B cell (primary cell): ENCODE measurements around the gene PRICKLE2. TPM values are rescaled to one million over a fixed set of nuclear protein-coding genes. Genes with fewer than 3 reads are reported as not detected.

Source experiments
- ATAC-seq: fragments of 200-7000 bp; cut with Tn5 transposase; one replicate; pipeline ENCODE4 v1.10.0; 2021; ENCODE audit warnings: low read depth, mild to moderate bottlenecking, moderate number of reproducible peaks, moderate library complexity
- CTCF ChIA-PET: fragments of 350-600 bp; sonication (Branson Sonifier 250); formaldehyde crosslinking; loops from one replicate; lab custom pipeline; 2021; ENCODE audit warnings: antibody characterized with exemption, inconsistent platforms; lab: Charles Lee
- POLR2A ChIA-PET: fragments of 350-600 bp; sonication (Branson Sonifier 250); formaldehyde crosslinking; loops from one replicate; lab custom pipeline; 2021; ENCODE audit warnings: antibody characterized with exemption; lab: Charles Lee
- DNase-seq: peaks from one replicate; pipeline ENCODE4 v3.0.0; 2013
- H2AFZ ChIP-seq: 2 replicates; pipeline ENCODE4 v1.6.1; 2012; ENCODE audit warnings: mild to moderate bottlenecking, low read depth, low read length; ENCODE audit not compliant: insufficient read depth, poor library complexity, severe bottlenecking
- H3K27ac ChIP-seq, 2 donors: 1 replicate in 1 of 2; 2 replicates in 1 of 2; pipeline ENCODE4 v1.5.1; 2012 to 2013; ENCODE audit warnings: low read length in 2 of 2, mild to moderate bottlenecking in 2 of 2, moderate library complexity in 1 of 2
- H3K27me3 ChIP-seq, 4 experiments: fragments of 200-600 bp in 1 of 4; sonication (generic) in 1 of 4; replicated peaks in 1 of 4; 1 replicate in 2 of 4; 2 replicates in 2 of 4; pipeline versions ENCODE4 v1.6.1 to v1.7.0; 2013 to 2016; ENCODE audit warnings: low read length in 3 of 4, mild to moderate bottlenecking in 2 of 4, mixed read lengths in 1 of 4, moderate library complexity in 1 of 4; ENCODE audit not compliant: insufficient read depth in 4 of 4, control insufficient read depth in 3 of 4; ENCODE audit errors: control extremely low read depth in 1 of 4
- H3K36me3 ChIP-seq, 2 experiments: replicated peaks in 1 of 2; 1 replicate in 1 of 2; 2 replicates in 1 of 2; pipeline versions ENCODE4 v1.6.1 to v1.7.1; 2013; ENCODE audit warnings: low read length in 1 of 2; ENCODE audit not compliant: insufficient read depth in 2 of 2, control insufficient read depth in 1 of 2; ENCODE audit errors: control extremely low read depth in 1 of 2, extremely low read depth in 1 of 2
- H3K4me1 ChIP-seq, 2 donors: fragments of 200-600 bp in 1 of 2; sonication (generic) in 1 of 2; 1 replicate in 1 of 2; 2 replicates in 1 of 2; pipeline versions ENCODE4 v1.5.1 to v1.6.1; 2013 to 2017; ENCODE audit warnings: low read length in 2 of 2; ENCODE audit not compliant: control insufficient read depth in 2 of 2, insufficient read depth in 2 of 2
- H3K4me2 ChIP-seq: replicated peaks from 2 replicates; pipeline ENCODE3; 2012; ENCODE audit warnings: mild to moderate bottlenecking, low read depth, low read length; ENCODE audit not compliant: poor library complexity, severe bottlenecking
- H3K4me3 ChIP-seq, 5 experiments: fragments of 200-600 bp in 1 of 5; sonication (generic) in 1 of 5; 1 replicate in 3 of 5; 2 replicates in 2 of 5; pipeline versions ENCODE4 v1.5.1 to v1.7.0; 2011 to 2016; ENCODE audit warnings: low read length in 4 of 5, mild to moderate bottlenecking in 4 of 5, low read depth in 2 of 5, control low read depth in 1 of 5, moderate library complexity in 1 of 5; ENCODE audit not compliant: insufficient read depth in 1 of 5; ENCODE audit errors: control extremely low read depth in 1 of 5, extremely low read depth in 1 of 5
- H3K79me2 ChIP-seq: fragments of 200-600 bp; sonication (generic); one replicate; pipeline ENCODE4 v1.6.0; 2016; ENCODE audit warnings: low read length; ENCODE audit not compliant: control insufficient read depth, insufficient read depth
- H3K9ac ChIP-seq: fragments of 200-600 bp; sonication (generic); 2 replicates; pipeline ENCODE4 v1.6.1; 2017; ENCODE audit warnings: mild to moderate bottlenecking, low read length, moderate library complexity
- H3K9me3 ChIP-seq, 3 donors: one replicate each; pipeline versions ENCODE4 v1.6.1 to v1.7.1; 2013; ENCODE audit warnings: low read length in 2 of 3; ENCODE audit not compliant: control insufficient read depth in 2 of 3, insufficient read depth in 1 of 3; ENCODE audit errors: control extremely low read depth in 1 of 3
- H4K20me1 ChIP-seq: 2 replicates; pipeline ENCODE4 v1.6.0; 2012; ENCODE audit warnings: mild to moderate bottlenecking, low read length; ENCODE audit not compliant: insufficient read depth, control insufficient read depth, poor library complexity, severe bottlenecking
- H3K27ac Mint-ChIP-seq: one replicate; pipeline ENCODE4 v1.8.0; 2021; ENCODE audit warnings: mixed read lengths
- H3K27me3 Mint-ChIP-seq: one replicate; pipeline ENCODE4 v1.8.0; 2021; ENCODE audit warnings: mixed read lengths
- H3K4me1 Mint-ChIP-seq: one replicate; pipeline ENCODE4 v1.8.0; 2021; ENCODE audit warnings: mixed read lengths
- H3K4me3 Mint-ChIP-seq: one replicate; pipeline ENCODE4 v1.8.0; 2021; ENCODE audit warnings: mixed read lengths
- H3K9me3 Mint-ChIP-seq: one replicate; pipeline ENCODE4 v1.8.0; 2022; ENCODE audit warnings: mixed read lengths; ENCODE audit not compliant: insufficient read depth
- CTCF ChIP-seq: fragments of 200-600 bp; IDR thresholded peaks from one replicate; pipeline ENCODE4 v1.8.0; 2022; ENCODE audit warnings: antibody characterized with exemption, mild to moderate bottlenecking
- EZH2 ChIP-seq: IDR thresholded peaks from 2 replicates; pipeline ENCODE4 v1.6.1; 2012; ENCODE audit warnings: borderline replicate concordance, low read depth, mild to moderate bottlenecking, moderate library complexity, low read length; ENCODE audit not compliant: insufficient read depth, poor library complexity, severe bottlenecking
- WGBS: methylation state at CpG from one replicate; pipeline ENCODE4 v1.1.5; 2013; ENCODE audit warnings: missing lambda C conversion rate; ENCODE audit not compliant: insufficient coverage; 5-methylcytosine and 5-hydroxymethylcytosine counted together
- intact Hi-C: fragments of 100-400 bp; cut with micrococcal nuclease; formaldehyde crosslinking; loops from one replicate; pipeline ENCODE4 v1.10.0; 2022
- polyA plus RNA-seq: library from polyadenylated mRNA; depleted of rRNA; stranded (reverse); fragments of >200 nt; gene quantifications from 2 replicates; pipeline ENCODE4 v1.2.3, GENCODE V29; 2012
- total RNA-seq, 2 donors: library from RNA; stranded (reverse); fragments of 120-200 nt in 1 of 2; gene quantifications; 1 replicate in 1 of 2; 2 replicates in 1 of 2; pipeline versions ENCODE4 v1.2.3 to v1.2.4, GENCODE V29; 2013 to 2022

Gene PRICKLE2
- total and polyA plus RNA-seq, 2 donors (not counting 1 experiment from before 2014, with no cell fraction given), result 0.30 to 1.4 TPM

DNA sequence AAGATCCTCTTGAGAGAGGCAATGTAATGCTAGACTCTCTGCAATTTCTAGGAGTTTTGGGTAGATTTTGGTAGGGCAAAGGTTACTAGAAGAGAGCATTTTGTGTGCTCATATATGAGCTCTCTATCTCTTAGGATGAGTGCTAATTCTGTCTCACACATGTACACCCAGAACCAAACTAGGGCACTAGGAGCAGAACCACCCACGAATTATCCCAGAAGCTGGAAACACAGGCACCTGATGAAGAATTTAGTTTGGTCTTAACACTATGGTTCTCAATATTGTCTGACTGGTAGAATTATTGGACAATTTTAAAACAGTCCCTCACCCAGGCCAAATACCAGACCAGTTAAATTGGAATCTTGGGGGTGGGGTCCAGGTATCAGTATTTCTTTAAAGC, 94.8 kb downstream of the PRICKLE2 start:
- H3K9me3 Mint-ChIP-seq, result no peaks in the 10 kb centered on the region

DNA sequence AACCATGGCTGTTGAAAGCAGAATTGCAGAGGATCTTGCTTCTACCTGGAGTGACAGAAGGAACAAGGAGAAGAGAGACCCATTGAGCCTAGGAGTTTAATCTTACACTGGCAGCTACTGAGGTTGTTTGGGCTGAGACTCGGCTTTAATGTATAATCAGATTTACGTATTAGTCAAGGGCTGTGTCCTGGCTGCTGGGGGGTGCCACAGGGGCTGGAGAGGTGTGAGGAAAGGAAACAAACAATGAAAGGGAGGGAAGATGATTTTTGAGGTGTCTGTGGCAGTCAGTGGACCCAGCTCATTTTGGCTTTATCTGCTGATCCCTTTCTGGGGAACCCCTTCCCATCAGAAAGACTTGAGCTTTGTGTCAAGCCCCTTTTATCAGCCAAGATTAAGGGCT, 95.7 kb downstream of the PRICKLE2 start:
- no peak overlapping the region for H3K9ac ChIP-seq
- H3K27ac ChIP-seq, result no peak overlapping the region
- CTCF ChIA-PET, result no interaction called here
- H2AFZ ChIP-seq, result no peak overlapping the region
- no peaks in the 10 kb centered on the region for H3K27me3 ChIP-seq
- no peak for TF ChIP-seq CTCF
- no peak for TF ChIP-seq EZH2
- Mint-ChIP-seq H3K27ac (no peak overlapping the region), H3K27me3 (no peaks in the 10 kb centered on the region), H3K9me3 (no peaks in the 10 kb centered on the region), H3K4me3 (no peak overlapping the region), H3K4me1 (no peaks in the 10 kb centered on the region)
- no peaks in the 10 kb centered on the region for H3K36me3 ChIP-seq
- H3K79me2 ChIP-seq, result no peaks in the 10 kb centered on the region
- DNase-seq (no peak), ATAC-seq (no peak)
- POLR2A ChIA-PET, result no interaction called here
- H3K4me3 ChIP-seq, result no peak overlapping the region
- intact Hi-C loops, result no loop called here
- WGBS, result 100% methylated on average over 1 of the region's 2 CpGs
- H3K9me3 ChIP-seq, result no peaks in the 10 kb centered on the region
- no peaks in the 10 kb centered on the region for H4K20me1 ChIP-seq
- no peaks in the 10 kb centered on the region for H3K4me1 ChIP-seq
- H3K4me2 ChIP-seq, result no peak overlapping the region

More for the DNA sequence above, 94.8 kb downstream of the PRICKLE2 start:
- WGBS, result no CpG with 5 or more reads among the region's 1 CpG
- Histone ChIP-seq H3K79me2 (no peaks in the 10 kb centered on the region), H3K4me2 (no peak overlapping the region), H3K9ac (no peak overlapping the region), H3K36me3 (no peaks in the 10 kb centered on the region), H4K20me1 (no peaks in the 10 kb centered on the region), H3K9me3 (no peaks in the 10 kb centered on the region), H2AFZ (no peak overlapping the region), H3K27ac (no peak overlapping the region), H3K27me3 (no peaks in the 10 kb centered on the region), H3K4me3 (no peak overlapping the region), H3K4me1 (no peaks in the 10 kb centered on the region)
- TF ChIP-seq CTCF (no peak), EZH2 (no peak)
- ATAC-seq (no peak), DNase-seq (no peak)
- ChIA-PET POLR2A (no interaction called here), CTCF (no interaction called here)
- no peak overlapping the region for H3K27ac Mint-ChIP-seq
- no peaks in the 10 kb centered on the region for H3K4me1 Mint-ChIP-seq
- intact Hi-C loops, result no loop called here
- H3K4me3 Mint-ChIP-seq, result no peak overlapping the region
- H3K27me3 Mint-ChIP-seq, result no peaks in the 10 kb centered on the region
